HEK293 (cell line): ENCODE data around the gene TARDBP.

Source experiments
- CTCF ChIP-seq: fragments of 450-650 bp; formaldehyde crosslinking; IDR thresholded peaks from 2 replicates; pipeline ENCODE4 v1.5.1; 2016; ENCODE audit warnings: missing biosample characterization, missing genetic modification characterization
- GFI1B ChIP-seq: fragments of 450-650 bp; formaldehyde crosslinking; IDR thresholded peaks from 2 replicates; pipeline ENCODE4 v1.5.1; 2016; ENCODE audit warnings: missing biosample characterization, missing genetic modification characterization
- IKZF3 ChIP-seq: fragments of 450-650 bp; IDR thresholded peaks from 2 replicates; pipeline ENCODE4 v1.5.0; 2018; ENCODE audit warnings: missing biosample characterization, mild to moderate bottlenecking, missing genetic modification characterization, moderate library complexity
- TCF7L2 ChIP-seq: IDR thresholded peaks from 2 replicates; pipeline ENCODE4 v1.6.1; 2011; ENCODE audit warnings: low read depth, mild to moderate bottlenecking, inconsistent platforms, low read length, moderate library complexity, borderline replicate concordance
- ZNF521 ChIP-seq: fragments of 450-650 bp; formaldehyde crosslinking; IDR thresholded peaks from 2 replicates; pipeline ENCODE4 v1.5.1; 2017; ENCODE audit warnings: missing biosample characterization, mild to moderate bottlenecking, missing genetic modification characterization
- ZNF544 ChIP-seq: fragments of 450-650 bp; formaldehyde crosslinking; IDR thresholded peaks from 2 replicates; pipeline ENCODE4 v1.5.0; 2017; ENCODE audit warnings: missing biosample characterization, missing genetic modification characterization
- ZNF549 ChIP-seq: fragments of 450-650 bp; IDR thresholded peaks from 2 replicates; pipeline ENCODE4 v1.5.1; 2018; ENCODE audit warnings: missing biosample characterization, missing genetic modification characterization, mild to moderate bottlenecking, inconsistent platforms, moderate library complexity
- ZSCAN4 ChIP-seq: fragments of 450-650 bp; formaldehyde crosslinking; IDR thresholded peaks from 2 replicates; pipeline ENCODE4 v1.5.1; 2017; ENCODE audit warnings: missing biosample characterization, missing genetic modification characterization

- TF ChIP-seq ZSCAN4 (tag by site-specific recombination), result no peak
- no peak for TF ChIP-seq ZNF549 (tag by site-specific recombination)
- no peak for TF ChIP-seq GFI1B (tag by site-specific recombination)
- no peak for TF ChIP-seq TCF7L2
- TF ChIP-seq CTCF (tag by site-specific recombination), result no peak
- TF ChIP-seq IKZF3 (tag by site-specific recombination), result no peak
- no peak for TF ChIP-seq ZNF521 (tag by site-specific recombination)
- TF ChIP-seq ZNF544 (tag by site-specific recombination), result no peak
These were observed 10.7 kb downstream of the TARDBP start for GRCh38 chr1:11023201-11023600.
